ENCODE measurements around the gene MTPN.

Gene MTPN

DNA sequence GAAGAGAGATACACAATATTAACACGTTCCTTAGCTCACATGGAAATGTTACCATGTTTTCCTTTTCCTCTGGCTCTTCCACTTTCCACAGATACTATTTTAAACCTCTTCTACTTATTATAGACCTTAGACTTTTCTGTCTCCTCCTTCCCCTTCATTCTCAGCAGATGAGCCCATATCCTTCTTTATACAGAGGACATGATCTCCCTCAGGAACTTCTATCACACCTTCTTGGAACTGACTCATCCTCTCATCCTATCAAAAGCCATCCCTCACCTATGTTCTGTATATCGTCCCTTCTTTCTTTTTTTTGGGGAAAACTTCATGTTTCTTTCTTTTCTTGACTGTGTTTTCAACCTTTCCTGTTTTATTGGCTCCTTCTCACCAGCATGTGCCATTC lies 20.8 kb downstream of the MTPN start:
- no peak for DNase-seq (ENCODE audit: low spot score)

DNA sequence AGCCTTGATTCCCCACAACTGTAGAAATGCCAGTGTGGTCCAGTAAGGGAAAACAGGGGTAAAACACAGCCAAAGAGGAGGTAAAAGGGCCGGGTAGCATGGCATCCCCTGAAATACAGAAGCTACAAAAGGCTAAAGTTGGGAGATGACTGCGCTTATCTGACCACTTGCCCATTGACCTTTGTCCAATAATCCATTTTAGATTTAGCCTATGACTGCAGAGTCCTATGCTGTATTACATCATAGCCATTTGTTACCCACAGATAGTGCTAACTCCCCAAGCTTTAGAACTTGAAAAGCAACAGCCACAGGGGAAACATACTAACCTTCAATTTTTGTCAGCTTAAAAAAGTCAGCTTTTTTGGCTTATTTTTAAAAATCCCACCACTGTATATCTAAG lies 26.2 kb downstream of the MTPN start:
- DNase-seq (ENCODE audit: low spot score) = no peak

DNA sequence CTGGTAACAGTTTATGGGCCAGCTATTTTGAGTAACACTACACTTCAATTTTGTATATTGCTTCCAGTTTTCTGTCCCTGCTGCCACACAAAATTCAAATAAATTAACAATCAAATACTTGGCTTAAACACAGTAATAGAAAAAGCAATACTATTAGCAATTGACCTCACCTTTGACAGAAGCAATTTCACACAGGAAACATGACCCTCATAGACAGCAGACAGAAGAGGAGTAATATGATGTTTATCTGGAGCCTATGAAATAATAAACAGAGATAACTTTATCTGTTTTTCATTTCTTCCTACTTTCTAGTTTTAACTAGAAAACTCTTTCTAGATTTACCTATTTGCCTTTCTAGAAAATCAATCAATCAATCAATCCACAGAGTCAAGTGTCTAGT lies 26.7 kb downstream of the MTPN start:
- DNase-seq (ENCODE audit: low spot score) = no peak

DNA sequence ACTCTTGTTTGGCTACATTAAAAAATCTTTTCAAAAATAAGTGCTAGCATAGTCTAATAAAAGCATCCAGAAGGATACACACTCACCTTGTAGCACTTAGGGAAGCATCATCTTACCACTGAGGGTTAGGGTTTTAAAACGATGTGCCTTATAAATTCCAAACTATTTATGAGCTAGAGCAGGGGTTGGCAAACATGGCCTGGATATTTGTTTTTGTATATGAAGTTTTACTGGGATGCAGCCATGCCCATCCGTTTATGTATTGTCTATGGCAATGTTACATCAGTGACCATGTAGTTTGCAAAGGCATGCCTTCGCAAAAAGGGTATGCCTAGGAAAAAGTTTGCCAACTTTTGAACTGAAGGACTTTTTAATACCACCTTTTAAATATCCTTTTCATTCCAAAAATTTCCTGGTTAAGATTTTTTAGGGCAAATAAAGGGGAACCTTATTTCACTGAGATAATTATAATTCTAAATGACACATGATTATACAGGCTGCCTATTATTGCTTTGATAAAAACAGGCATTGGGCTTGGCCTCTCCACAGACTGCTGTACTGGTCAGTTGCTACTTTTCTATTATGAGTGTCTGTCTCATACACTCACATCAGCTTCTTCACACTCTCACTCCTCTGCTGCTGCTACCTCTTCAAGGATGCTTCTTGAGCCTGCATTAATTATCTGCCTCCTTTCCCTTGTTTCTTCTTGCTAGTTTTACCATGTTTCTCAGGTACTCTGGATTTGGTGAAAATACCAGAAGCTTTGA lies 30.7 kb downstream of the MTPN start:
- DNase-seq (ENCODE audit: low spot score) = no peak

DNA sequence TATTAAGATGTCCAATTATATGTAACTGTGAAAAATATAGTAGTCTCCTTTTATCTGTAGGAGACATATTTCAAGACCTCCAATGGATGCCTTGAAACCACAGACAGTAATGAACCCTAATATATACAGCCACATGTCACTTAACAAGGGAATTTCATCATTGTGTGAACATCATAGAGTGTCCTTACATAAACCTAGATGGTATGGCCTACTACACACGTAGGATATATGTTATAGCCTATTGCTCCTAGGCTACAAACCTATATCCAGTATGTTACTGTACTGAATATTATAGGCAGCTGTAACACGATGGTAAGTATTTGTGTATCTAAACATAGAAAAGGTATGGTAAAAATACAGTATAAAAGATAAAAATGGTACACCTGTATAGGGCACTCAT lies 32.4 kb downstream of the MTPN start:
- DNase-seq (ENCODE audit: low spot score) = no peak

DNA sequence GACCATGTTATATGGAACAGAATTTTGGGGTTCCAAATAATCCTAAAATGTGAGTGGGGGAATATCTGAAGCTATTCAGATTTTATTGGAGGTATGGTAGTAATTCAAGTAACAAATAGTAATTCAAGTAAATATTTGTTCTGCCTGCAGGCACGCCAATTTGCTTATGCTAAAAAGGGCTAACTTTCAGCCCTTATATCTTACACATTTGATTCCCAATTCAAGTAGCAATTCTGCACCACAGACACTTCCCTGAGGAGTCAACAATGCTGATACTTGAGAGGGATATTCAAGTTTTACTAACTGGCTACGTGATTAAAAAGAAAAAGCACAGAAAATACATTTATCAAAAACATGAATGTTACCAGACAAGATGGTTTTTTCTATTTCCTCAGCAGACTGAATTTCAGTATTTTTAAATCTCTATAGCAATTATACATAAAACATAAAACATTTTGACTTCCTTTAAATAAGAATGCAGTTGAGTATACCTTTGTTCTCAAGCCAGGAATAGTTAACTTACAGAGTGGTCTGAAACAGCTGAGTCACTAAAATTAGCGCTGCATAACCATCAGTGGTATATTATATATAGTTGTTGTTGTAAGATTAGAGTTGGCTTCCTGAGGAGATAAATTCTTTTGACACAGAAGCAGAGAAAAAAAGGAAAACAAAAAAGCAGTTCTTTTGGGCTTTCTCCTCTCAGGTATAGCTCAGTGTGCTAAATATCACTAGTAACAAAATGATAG lies 33.9 kb downstream of the MTPN start:
- no peak for DNase-seq (ENCODE audit: low spot score)

DNA sequence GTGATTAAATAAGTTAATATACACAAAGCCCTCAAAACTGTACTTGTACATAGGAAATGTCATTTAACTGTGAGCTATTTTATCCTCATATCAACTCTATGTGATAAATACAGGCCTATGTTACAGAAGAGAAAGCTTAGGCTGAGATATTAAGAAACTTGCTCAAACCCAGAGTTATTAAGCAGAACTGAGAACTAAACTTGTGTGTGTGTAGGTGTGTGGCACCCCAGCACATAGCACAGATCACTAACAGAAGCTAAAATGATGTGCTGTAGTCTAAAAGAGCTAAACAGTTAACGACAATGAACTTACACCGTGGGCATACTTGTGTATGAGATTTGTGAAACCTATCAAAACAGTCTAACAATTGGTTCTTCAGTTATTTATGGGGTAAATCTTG lies 34.5 kb downstream of the MTPN start:
- no peak for DNase-seq (ENCODE audit: low spot score)

DNA sequence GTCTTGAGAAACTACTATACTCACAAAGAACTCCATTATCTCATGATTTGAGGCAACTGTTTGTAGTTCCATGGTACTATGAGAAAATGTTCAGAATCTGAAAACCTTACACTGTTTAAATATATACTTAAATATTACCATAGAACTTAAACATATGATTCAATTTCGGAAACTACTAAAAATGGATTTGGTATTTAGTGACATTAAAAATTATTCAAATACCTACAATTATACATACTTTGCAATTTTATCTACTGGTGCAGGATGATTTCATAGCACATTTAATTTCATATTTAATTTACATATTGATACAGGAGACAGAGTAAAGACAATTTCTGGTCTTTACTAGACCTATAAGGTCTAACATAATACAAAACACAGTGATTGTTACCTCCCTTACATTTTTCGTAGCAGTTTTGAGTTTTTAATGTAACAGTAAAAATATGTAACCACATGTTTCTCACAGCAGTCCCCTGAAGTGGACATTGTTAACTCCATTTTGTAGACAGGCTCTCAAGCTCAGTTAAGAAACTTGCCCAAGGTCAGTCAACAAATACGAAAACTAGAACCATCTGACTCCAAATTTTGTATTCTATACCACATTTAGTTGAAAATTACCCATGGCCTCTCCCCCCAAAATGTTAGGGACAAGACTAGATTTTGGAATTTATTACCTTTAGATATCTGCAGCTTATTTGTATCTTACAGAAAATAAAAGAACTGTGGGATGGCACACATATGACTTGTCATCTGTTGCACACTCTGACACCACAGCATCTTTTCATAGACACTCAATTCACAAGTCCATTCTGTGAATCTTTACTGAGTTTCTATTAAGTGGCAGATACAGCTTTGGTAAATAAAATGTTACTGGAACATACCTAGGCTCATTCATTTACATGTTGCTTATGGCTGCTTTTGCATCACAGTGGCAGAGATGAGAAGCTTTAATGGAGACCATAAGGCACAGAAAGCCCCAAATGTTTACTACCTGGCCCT lies 36.8 kb downstream of the MTPN start:
- no peak for DNase-seq (ENCODE audit: low spot score)

DNA sequence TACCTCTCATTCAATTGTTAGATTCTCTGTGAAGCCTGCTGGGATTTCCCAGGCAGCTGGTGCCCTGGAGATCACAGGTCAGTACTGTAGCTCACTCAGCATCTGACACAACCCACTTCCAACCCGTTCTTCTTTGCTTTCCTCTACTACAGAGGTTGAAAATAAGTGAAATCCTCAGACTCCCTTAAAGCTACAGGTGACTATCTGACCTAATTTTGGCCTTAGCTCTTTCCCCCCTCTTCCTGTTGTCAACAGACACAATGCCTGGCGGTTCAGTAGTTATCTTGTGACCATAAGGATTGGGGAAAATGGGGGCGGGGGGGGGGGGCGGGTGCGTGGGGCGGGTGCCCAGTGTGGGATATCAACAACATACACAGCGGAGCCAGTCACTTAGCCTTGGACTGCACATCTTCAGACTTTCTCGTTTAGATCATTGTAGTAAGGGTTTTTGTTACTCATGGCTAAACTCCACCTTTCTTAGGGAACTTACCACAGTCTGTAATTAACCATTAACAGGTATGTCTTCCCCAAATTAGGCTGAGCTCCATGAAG lies 37.8 kb downstream of the MTPN start:
- DNase-seq (ENCODE audit: low spot score) = no peak

DNA sequence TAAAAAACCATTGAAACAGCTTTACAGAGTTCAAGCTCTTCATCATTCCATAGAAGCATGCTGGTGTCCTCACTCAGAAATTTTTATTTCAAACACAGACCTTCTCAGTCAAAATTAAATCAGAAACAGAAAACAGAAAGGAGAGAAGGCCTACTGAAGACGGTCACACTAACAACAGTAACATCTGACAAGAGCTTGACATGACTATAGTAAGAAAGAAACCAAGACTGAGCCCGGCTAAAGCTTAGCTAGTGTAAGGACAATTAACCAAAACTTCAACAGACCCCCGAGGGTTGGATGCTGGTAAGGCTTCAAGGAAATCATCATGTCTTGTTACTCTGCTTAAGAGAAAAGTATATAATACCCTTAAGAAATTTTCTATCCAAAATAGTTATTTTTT lies 38.6 kb downstream of the MTPN start:
- no peak for DNase-seq (ENCODE audit: low spot score)

DNA sequence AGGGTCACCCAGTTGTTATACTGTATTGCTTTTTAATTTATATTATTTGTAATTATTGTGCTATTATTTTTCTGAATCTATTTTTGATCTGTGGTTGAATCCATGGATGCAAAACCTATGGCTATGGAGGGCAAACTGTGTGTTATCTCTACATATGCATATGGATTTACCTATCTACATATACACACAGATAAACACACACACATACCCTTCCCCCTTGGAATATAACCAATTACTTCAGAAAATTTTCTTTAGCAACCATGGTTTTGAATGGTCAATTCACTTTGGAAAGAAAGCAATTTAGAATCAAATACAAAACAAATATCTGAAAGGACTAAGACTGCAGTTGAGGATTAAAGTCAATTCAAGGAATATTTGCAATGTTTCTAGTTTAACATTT lies 39.1 kb downstream of the MTPN start:
- DNase-seq (ENCODE audit: low spot score) = no peak

DNA sequence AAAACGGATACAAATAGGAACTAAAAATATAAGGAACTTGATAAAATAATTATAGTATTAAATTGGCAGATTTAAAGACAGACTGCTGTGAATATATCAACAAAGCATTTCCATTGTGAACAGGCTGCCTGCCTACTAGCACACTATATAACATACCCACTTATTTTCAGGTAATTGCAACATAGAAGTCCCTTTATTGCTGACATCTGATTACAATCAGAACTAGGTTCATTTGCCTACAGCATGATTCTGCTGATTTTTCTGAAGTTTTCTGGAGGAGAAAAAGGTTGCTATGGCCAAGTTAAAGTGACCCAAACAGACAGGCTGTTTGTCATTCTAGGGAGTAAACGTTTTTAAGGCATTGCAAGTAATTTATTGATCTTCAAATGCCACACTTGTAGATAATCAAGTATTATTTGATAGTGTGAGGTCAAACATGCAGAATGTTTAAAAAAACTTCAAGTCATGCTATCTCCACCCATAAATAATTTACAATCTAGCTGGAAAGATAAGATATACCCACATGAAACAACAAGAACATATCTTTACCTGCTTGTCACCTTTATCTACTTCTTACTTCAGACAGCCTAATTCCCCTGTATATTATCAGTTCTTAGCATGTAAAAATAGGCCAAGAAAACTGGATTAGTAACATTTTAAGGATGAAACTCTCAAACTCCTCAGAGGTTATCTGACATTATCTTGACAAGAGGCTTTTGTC lies 40.5 kb downstream of the MTPN start:
- no peak for DNase-seq (ENCODE audit: low spot score)

DNA sequence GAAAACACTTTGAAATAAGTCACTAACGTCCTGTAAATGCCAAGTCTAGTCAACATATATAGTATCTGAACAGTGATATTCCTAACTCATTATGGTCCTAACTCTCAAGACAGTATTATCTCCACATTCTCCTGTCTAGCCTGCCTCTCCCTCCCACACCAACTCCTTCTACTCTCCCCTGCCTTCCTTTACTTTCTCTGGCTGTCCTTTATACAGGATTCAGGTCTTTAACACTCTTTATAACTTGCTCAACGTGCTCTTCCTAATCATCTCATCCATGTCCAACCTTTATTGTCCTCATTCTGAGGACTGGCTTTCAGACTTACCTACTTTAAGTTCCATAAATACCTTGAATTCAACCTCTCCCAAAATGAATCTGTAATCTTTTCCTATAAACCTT lies 42.5 kb downstream of the MTPN start:
- no peak for DNase-seq (ENCODE audit: low spot score)

DNA sequence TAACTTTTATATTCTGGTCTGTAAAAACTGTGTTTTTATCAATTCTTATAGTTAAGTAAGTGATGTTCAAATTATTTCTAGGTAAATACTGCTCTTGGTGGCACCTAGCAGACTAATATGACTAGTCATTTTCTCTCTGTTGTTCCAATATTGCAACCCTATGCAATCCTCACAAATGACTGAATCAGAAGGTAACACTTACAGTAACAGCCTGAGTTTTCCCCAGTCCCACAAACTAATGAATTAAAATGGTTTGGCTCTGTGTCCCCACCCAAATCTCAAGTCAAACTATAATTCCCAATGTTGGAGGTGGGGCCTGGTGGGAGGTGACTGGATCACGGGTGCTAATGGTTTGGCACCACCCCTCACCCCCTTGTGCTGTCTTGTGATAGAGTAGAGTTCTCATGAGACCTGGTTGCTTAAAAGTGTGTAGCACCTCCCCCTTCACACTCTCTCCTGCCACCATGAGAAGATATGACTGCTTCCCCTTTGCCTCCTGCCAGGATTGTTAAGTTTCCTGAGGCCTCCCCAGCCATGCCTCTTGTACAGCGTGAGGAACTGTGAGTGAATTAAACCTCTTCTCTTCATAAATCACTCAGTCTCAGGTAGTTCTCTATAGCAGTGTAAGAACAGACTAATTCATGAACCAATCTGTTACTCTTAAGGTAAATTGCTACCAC lies 43.5 kb downstream of the MTPN start:
- no peak for DNase-seq (ENCODE audit: low spot score)

DNA sequence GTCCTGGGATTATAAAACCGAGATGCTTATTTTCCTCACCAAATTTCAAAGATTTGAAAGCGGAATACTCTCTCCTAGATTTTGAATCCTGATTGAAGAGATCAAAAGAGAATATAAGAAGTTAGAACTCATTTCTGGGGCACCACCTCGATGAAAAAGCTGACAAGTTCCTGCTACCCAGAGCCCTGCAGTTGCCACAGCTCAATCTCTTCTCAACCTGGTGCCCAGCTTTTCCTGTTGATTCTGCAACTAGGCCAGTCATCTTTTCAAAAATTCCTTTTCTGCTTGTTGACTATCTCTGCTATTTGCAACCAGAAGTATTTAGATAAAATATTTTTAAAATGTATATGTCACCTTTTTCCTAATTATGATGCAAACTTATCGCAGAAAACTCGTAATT lies 45.0 kb downstream of the MTPN start:
- no peak for DNase-seq (ENCODE audit: low spot score)

DNA sequence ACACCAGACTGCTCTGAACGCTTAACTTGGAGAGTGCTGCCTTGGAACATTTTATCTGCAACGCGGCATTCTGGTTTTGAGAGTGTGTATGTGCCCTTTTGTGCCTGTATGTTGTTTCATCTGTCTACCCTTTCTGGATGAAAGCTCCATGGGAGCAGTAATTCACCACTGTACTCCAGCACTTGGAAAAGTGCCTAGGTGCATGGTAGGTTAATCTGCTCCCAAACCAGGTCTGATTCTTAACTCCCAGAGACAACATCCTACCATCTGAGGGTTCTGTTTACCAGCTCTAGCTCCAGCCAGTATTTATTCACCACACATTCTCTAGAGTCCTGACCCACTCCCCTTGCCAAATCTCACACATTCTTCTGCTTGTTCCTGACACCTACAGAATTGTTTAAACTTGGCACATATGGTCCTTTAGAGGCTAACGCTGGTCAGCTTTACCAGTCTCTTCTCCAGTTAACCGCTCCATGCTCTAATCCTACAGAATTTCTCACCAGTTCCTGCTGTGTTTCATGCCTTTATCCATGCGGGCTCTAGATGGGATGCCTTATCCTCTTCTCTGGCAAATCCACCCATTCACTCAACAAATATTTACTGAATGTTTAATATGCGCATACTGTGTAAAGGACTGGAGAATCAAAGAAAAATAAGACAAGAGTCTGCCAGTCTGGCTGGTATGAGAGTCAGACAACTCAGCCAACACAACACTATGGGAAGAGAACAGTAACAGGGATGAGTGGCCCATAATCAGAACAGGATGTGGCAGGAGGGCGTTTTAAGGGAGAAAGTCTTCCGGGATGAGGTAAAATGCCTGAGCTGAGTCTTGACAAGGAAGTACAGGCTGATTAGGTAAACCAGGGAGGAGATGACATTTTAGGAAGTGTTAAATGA lies 46.3 kb downstream of the MTPN start:
- DNase-seq (ENCODE audit: low spot score) = peak; percentile 27

DNA sequence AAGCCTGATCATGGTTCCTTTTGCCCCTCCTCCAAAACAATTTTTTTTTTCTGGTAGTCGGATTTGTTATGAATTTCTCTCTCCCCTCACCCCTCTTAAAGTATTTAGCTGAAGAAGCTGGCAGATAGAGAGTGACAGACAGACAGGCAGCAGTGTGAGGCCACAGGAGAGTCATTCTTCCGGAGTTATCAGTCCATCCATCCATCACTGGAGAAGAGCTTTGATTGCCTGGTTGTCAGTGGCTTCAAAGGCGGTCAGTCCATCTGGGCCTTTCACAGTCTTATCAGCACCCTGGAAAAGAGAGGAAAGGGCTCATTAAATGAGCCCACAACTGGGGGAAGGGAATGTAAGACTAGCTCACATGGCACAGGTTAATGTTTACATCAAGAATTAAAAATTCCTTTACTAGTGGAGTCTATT lies 47.4 kb downstream of the MTPN start:
- DNase-seq (ENCODE audit: low spot score) = no peak

DNA sequence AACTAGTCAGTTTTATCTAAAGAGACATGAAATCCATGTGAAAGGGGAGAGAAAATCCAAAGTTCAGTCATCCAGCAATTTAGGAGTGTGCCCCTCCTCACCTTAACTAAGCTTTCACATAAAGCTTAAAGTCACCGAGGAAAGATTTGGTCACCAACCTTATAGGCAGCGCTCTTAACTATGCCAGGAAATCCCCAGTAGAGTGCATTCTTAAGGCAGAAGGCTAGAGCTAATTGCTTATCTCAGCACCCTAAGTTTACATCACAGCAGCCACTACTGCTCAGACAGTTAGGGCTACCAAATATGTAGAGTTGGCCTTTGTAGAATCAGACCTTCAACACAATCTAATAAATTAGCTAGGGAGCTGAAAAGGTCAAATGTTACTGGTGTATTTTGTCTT lies 47.9 kb downstream of the MTPN start:
- DNase-seq (ENCODE audit: low spot score) = no peak

DNA sequence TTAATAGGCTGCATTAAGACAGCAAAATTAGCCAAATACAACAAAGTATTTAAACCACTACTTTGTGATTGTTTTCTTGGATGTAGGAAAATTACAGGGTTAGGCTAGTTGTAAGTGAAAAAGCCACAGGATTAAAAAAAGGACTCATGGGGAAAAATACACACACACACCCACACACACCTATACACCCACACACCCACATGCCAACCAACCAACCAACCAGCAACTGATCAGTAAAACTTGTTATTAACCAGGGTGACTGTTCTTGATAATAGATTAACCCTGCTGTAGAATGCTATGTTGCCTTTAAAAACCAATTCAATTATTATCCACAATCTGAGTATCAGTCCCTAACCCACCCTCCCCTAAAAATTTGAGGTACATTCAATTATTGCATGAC lies 49.0 kb downstream of the MTPN start:
- no peak for DNase-seq (ENCODE audit: low spot score)

DNA sequence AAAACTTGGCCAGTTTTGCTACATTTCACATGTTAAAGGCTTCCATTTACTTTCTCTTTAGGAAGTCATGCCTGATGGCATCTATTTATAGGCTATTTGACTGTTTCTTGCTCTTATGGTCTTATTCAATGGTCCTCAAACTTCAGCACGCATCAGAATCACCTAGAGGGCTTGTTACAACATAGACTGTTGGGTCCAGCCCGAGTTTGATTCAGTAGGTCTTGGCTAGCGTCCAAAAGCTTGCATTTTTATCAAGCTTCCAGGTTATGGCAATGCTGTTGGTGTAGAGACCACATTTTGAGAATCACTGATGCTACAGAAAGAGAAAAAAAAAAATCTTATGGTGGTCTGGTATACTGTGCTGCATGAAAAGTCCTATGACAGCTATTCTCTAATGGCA lies 51.9 kb downstream of the MTPN start:
- no peak for DNase-seq (ENCODE audit: low spot score)
